BE2C (cell line): ENCODE data around the gene COL23A1.

ENCODE experiments used
- DNase-seq: peaks from one replicate; pipeline ENCODE4 v3.0.0-alpha.2; 2020
- H3K27me3 ChIP-seq: fragments of 250-450 bp; sonication (Bioruptor Pico); 2 replicates; pipeline ENCODE4 v1.5.1; 2020; ENCODE audit warnings: mild to moderate bottlenecking
- H3K36me3 ChIP-seq: fragments of 250-450 bp; sonication (Bioruptor Pico); 2 replicates; pipeline ENCODE4 v1.5.1; 2020; ENCODE audit warnings: mild to moderate bottlenecking
- H3K4me1 ChIP-seq: fragments of 250-450 bp; sonication (Bioruptor Pico); 2 replicates; pipeline ENCODE4 v1.5.1; 2020
- H3K4me3 ChIP-seq: 2 replicates; pipeline ENCODE4 v1.5.1; 2011; ENCODE audit warnings: low read depth, low read length
- H3K9me3 ChIP-seq: fragments of 250-450 bp; sonication (Bioruptor Pico); 2 replicates; pipeline ENCODE4 v1.5.1; 2020
- TF ChIP-seq, protein P1 (sequence below): IDR thresholded peaks from 2 replicates; pipeline ENCODE4 v1.5.1; 2012; ENCODE audit warnings: mild to moderate bottlenecking, low read depth, low read length

The COL23A1 gene

DNA sequence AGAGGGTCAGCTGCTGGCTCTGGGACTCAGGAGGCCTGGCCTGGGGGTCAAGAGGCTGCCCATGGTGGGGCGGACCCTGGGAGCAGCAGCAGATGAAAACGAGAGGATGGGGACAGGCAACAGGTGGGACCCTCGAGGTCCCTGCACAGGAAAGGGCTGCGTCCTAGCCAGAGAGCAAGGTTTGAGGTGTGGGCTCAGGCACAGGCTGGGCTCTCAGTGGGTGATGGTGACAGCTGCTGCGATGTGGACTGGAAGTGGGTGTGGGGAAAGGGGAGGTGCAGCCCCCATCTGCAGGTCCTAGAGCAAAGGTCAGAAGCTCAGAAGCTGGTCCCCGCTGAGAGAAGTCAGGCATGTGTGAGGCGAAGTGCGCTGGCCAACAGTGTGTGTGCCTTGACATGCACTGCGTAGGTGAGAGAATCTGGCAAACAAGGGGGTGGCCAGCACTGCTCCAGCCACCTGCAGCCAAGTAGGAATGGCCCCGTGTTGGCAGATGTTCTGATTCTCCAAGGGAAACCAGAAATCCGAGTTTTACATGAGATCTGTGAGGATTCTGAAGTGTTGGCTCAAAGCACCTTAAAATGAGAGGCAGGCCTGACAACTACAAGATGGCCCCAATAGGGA, 85.7 kb downstream of the COL23A1 start:
- no peaks in the 10 kb centered on the region for H3K36me3 ChIP-seq
- TF ChIP-seq, protein P1, sequence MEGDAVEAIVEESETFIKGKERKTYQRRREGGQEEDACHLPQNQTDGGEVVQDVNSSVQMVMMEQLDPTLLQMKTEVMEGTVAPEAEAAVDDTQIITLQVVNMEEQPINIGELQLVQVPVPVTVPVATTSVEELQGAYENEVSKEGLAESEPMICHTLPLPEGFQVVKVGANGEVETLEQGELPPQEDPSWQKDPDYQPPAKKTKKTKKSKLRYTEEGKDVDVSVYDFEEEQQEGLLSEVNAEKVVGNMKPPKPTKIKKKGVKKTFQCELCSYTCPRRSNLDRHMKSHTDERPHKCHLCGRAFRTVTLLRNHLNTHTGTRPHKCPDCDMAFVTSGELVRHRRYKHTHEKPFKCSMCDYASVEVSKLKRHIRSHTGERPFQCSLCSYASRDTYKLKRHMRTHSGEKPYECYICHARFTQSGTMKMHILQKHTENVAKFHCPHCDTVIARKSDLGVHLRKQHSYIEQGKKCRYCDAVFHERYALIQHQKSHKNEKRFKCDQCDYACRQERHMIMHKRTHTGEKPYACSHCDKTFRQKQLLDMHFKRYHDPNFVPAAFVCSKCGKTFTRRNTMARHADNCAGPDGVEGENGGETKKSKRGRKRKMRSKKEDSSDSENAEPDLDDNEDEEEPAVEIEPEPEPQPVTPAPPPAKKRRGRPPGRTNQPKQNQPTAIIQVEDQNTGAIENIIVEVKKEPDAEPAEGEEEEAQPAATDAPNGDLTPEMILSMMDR = no peak
- H3K27me3 ChIP-seq = no peaks in the 10 kb centered on the region
- H3K4me1 ChIP-seq = no peaks in the 10 kb centered on the region
- DNase-seq = no peak
- no peaks in the 10 kb centered on the region for H3K9me3 ChIP-seq
- H3K4me3 ChIP-seq = no peak overlapping the region

DNA sequence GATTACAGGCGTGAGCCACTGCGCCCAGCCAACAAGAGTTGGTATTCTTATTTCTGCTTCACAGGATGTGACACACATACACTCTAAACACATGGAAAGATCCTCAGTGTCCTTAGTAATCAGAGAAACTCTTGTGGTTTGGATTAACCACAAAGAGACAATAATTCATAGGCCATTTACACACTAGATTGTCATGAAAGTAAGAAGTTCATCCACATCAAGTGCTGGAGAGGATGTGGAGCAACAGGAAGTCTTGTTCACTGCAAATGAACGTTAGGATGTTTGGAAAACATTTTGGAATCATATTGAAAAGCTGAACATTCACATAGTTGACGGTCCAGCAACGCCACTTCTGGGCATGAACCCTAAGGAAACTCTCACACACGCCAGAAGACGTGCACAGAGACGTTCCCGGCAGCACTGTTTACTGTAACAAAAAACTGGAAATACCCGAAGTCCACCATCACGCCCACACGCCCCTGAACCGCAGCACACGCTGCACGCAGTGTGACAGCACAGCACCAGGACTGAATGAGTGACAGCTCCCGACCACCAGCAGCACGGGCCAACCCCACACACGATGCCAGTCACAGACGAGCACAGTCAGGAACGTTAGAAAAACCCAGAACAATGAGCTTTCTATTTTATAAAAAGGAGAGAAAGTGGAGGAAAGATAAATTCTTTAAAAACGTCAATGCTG, 87.6 kb downstream of the COL23A1 start:
- H3K27me3 ChIP-seq = no peaks in the 10 kb centered on the region
- H3K9me3 ChIP-seq = no peaks in the 10 kb centered on the region
- no peak overlapping the region for H3K4me3 ChIP-seq
- DNase-seq = no peak
- no peaks in the 10 kb centered on the region for H3K4me1 ChIP-seq
- TF ChIP-seq, protein P1 = no peak
- no peaks in the 10 kb centered on the region for H3K36me3 ChIP-seq

DNA sequence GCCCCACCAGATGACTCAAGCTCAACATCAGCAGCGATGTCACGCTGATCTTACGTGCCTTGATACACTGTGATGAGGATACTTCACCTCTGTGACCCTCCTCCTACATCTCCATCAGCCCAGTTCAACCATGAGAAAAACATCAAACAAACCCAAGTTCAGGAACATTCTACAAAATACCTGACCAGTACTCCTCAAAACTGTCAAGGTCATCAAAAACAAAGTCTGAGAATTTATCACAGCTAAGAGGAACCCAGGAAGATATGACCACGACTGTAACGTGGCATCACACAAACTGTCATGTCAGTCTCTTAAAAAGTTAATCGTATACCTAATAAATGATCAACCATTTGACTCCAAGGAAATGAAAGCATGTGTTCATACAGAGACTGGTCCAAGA, 90.8 kb downstream of the COL23A1 start:
- Histone ChIP-seq H3K4me1 (no peaks in the 10 kb centered on the region), H3K27me3 (no peaks in the 10 kb centered on the region), H3K36me3 (no peaks in the 10 kb centered on the region), H3K4me3 (no peak overlapping the region), H3K9me3 (no peaks in the 10 kb centered on the region)
- TF ChIP-seq, protein P1 = no peak
- DNase-seq = no peak

DNA sequence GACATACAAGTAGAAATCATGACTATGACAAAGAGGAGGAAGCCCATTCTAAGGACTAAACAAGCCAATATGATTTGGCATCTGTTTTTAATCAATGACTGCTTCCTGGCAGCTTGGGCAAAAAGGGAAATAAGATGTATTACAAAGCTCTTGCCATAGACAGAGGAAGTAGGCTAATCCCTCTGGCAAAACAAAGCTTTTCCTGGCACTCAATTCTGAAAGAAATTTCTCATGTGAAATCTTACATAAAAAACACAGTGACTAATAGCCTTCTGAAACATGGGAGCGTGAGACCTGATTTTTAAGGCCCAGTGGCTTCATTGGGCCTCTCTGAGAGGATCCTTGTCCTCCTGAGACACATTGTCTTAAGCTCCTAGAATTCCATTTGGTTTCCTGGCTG, 93.6 kb downstream of the COL23A1 start:
- Histone ChIP-seq H3K9me3 (no peaks in the 10 kb centered on the region), H3K4me3 (no peak overlapping the region), H3K27me3 (no peaks in the 10 kb centered on the region), H3K4me1 (no peaks in the 10 kb centered on the region), H3K36me3 (no peaks in the 10 kb centered on the region)
- TF ChIP-seq, protein P1 = no peak
- DNase-seq = no peak

DNA sequence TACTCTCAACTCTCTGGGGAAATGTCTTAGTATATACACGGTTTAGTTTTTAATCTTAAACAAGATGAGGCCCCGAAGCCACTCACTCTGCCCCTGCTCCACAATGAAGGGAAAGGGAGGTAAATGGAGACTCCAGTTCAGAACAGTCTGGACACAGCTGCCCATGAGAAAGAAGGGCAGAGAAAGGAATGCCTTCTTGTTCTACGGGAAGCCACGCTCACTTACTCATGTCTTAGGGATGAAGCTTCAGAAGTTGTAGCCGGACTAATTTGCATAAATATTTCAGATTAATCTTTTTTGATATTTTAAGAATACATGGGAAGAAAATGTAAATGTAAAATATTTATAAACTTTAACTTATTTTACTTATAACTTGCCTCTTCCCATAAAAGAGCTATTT, 94.0 kb downstream of the COL23A1 start:
- H3K27me3 ChIP-seq = no peaks in the 10 kb centered on the region
- H3K4me3 ChIP-seq = no peak overlapping the region
- H3K36me3 ChIP-seq = no peaks in the 10 kb centered on the region
- no peak for DNase-seq
- no peaks in the 10 kb centered on the region for H3K4me1 ChIP-seq
- H3K9me3 ChIP-seq = no peaks in the 10 kb centered on the region
- TF ChIP-seq, protein P1 = no peak

- Histone ChIP-seq H3K4me3 (no peak overlapping the region), H3K9me3 (no peaks in the 10 kb centered on the region), H3K36me3 (no peaks in the 10 kb centered on the region), H3K4me1 (no peaks in the 10 kb centered on the region), H3K27me3 (no peaks in the 10 kb centered on the region)
- TF ChIP-seq, protein P1 = no peak
- DNase-seq = no peak
Measured at GRCh38 chr5:178495706-178496105, 94.5 kb downstream of the COL23A1 start.
